ENCODE measurements around the gene OR7A5. TPM values are rescaled to one million over a fixed set of nuclear protein-coding genes. Genes with fewer than 3 reads are reported as not detected.
A peak's percentile ranks its signal among the peaks of the same experiment; 100 is the strongest.
"Not testable (repeated sequence)": the region's sequence is repeated elsewhere in the genome, so short reads cannot be mapped to it uniquely, and the experiment has no call there.

OR7A5 gene
- total RNA-seq, 2 experiments from 2014 or later = not detected

- ATAC-seq (ENCODE audit: low read depth) = no peak
- Mint-ChIP-seq H3K4me1 (peaks cover 1% of the 10 kb centered on the region), H3K27ac (no peak overlapping the region), H3K36me3 (no peaks in the 10 kb centered on the region), H3K9me3 (no peaks in the 10 kb centered on the region), H3K27me3 (peaks cover 7% of the 10 kb centered on the region), H3K4me3 (no peak overlapping the region)
- POLR2A ChIA-PET = no interaction called here
- DNase-seq = no peak
These were observed 25.5 kb downstream of the OR7A5 start for GRCh38 chr19:14809272-14810057.

DNA sequence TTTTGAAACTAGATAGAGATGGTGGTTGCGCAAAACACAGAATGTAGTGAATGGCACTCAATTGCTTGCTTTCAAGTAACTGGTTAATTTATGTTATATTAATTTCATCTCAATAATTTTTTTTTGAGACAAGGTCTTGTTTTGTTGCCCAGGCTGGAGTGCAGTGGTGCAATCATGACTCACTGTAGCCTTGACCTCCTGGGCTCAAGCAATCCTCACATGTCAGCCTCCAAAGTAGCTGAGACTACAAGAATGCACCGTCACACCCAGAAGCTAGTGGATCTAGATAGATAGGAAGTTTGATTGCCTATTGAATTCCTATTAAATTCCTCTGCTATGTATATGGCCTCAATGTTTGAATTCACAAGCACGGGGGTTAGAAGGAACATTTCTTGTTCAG, 30.2 kb downstream of the OR7A5 start:
- DNase-seq = no peak
- Mint-ChIP-seq H3K9me3 (no peaks in the 10 kb centered on the region), H3K4me1 (peaks cover 1% of the 10 kb centered on the region), H3K36me3 (no peaks in the 10 kb centered on the region), H3K4me3 (no peak overlapping the region), H3K27me3 (peaks cover 7% of the 10 kb centered on the region), H3K27ac (no peak overlapping the region)
- POLR2A ChIA-PET = no interaction called here
- no peak for ATAC-seq (ENCODE audit: low read depth)

DNA sequence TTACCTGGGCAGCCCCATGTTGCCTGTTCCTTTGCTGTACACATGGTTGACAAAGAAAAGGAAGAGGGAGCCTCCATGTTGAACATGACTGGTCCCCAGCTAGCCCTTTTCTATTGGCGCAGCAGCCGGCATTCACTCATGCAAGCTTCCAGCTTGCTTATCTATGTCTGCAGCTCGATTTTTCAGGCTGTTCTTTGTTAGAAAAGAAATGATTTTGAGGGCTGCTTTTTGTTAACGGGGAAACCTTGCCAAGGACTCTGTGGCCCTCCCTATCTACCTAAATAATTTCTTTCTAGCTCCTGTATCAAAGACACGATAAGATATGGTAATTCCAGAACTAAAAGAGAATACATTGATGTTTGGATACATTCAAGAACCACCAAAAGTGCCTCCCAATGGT, 36.2 kb downstream of the OR7A5 start:
- DNase-seq (no peak), ATAC-seq (ENCODE audit: low read depth) (no peak)
- Mint-ChIP-seq H3K27me3 (no peaks in the 10 kb centered on the region), H3K36me3 (no peaks in the 10 kb centered on the region), H3K4me3 (no peak overlapping the region), H3K9me3 (no peaks in the 10 kb centered on the region), H3K27ac (no peak overlapping the region), H3K4me1 (no peaks in the 10 kb centered on the region)
- POLR2A ChIA-PET = no interaction called here

GRCh38 chr19:14796021-14796420, 39.0 kb downstream of the OR7A5 start:
- POLR2A ChIA-PET = no interaction called here
- ATAC-seq (ENCODE audit: low read depth) = no peak
- Mint-ChIP-seq H3K36me3 (no peaks in the 10 kb centered on the region), H3K4me1 (no peaks in the 10 kb centered on the region), H3K27me3 (peaks cover 3% of the 10 kb centered on the region), H3K4me3 (no peak overlapping the region), H3K9me3 (no peaks in the 10 kb centered on the region), H3K27ac (no peak overlapping the region)
- no peak for DNase-seq

DNA sequence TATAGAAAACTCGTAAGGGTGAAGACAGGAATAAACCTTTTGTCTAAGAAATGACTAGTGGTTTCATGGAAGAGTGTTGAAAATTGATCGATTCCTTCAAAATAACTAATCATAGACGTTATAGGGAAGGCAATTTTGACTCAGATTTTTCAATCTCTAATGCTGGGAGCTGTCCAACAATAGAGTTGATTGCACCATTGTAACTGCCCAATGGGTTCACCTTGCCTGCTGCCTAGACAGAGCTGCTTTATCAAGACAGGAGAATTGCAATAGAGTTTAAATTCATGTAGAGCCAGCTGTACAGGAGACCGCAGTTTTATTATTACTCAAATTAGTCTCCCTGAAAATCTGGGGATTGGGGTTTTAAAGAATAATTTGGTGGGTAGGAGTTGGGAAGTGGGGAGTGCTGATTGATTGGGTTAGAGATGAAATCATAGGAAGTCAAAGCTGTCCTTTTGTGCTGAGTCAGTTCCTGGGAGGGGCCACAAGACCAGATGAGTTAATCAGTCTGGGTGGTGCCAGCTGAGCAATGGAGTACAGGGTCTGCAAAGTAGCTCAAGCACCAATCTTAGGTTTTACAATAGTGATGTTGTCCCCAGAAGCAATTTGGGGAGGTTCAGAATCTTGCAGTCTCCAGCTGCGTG, 39.8 kb downstream of the OR7A5 start:
- Mint-ChIP-seq H3K9me3 (no peaks in the 10 kb centered on the region), H3K4me1 (no peaks in the 10 kb centered on the region), H3K36me3 (no peaks in the 10 kb centered on the region), H3K4me3 (no peak overlapping the region), H3K27ac (no peak overlapping the region), H3K27me3 (peaks cover 6% of the 10 kb centered on the region)
- POLR2A ChIA-PET = no interaction called here
- DNase-seq (no peak), ATAC-seq (ENCODE audit: low read depth) (no peak)

GRCh38 chr19:14792250-14792649, 42.7 kb downstream of the OR7A5 start:
- POLR2A ChIA-PET = interaction anchor here (0.6 kb wide), 1 partner anchor 277 kb away, joined by 3 read pairs; no protein-coding TSS in a partner anchor
- H3K4me3 Mint-ChIP-seq; ATAC-seq (ENCODE audit: low read depth); H3K9me3 Mint-ChIP-seq; H3K36me3 Mint-ChIP-seq; H3K27ac Mint-ChIP-seq; DNase-seq; H3K4me1 Mint-ChIP-seq: not testable (repeated sequence)
- H3K27me3 Mint-ChIP-seq = peaks cover 11% of the 10 kb centered on the region

DNA sequence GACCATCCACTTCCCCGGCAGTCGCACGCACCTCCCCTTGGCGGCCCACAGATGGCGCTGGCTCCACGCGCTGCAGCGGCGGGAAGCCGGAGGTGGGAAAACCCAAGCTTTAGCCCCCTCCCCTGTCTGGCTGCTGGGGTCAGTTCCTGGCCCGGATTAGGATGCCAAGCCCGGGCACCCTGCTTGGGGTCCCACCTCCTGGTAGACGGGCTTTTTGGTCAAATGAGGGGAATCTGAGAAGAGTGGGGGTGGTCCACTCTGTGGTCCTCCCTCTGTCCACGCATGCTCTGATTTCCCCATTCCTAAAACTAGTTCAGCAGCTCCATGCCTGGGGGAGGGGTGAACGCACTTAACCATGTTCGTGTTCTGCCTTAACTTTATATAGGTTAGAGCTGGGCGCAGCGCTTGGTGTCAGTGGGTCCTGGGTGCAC, 48.5 kb downstream of the OR7A5 start:
- peak; percentile 47 for DNase-seq
- H3K9me3 Mint-ChIP-seq = no peaks in the 10 kb centered on the region
- H3K36me3 Mint-ChIP-seq = no peaks in the 10 kb centered on the region
- H3K4me1 Mint-ChIP-seq = peaks cover 6% of the 10 kb centered on the region
- H3K27ac Mint-ChIP-seq = no peak overlapping the region
- POLR2A ChIA-PET = no interaction called here
- peaks cover 28% of the 10 kb centered on the region for H3K27me3 Mint-ChIP-seq
- no peak for ATAC-seq (ENCODE audit: low read depth)
- H3K4me3 Mint-ChIP-seq = no peak overlapping the region

GRCh38 chr19:14785102-14785793, 49.7 kb downstream of the OR7A5 start:
- POLR2A ChIA-PET, H3K36me3 Mint-ChIP-seq, H3K4me3 Mint-ChIP-seq, H3K4me1 Mint-ChIP-seq, H3K9me3 Mint-ChIP-seq, DNase-seq: not testable (repeated sequence)
- peaks cover 23% of the 10 kb centered on the region for H3K27me3 Mint-ChIP-seq
- peak overlapping the region; percentile 27 for H3K27ac Mint-ChIP-seq
- peak; percentile 42 for ATAC-seq (ENCODE audit: low read depth)

GRCh38 chr19:14784730-14785101, 50.3 kb downstream of the OR7A5 start:
- DNase-seq, H3K4me1 Mint-ChIP-seq, H3K36me3 Mint-ChIP-seq, H3K4me3 Mint-ChIP-seq, H3K27ac Mint-ChIP-seq, H3K9me3 Mint-ChIP-seq, POLR2A ChIA-PET: not testable (repeated sequence)
- peak; percentile 33 for ATAC-seq (ENCODE audit: low read depth)
- peaks cover 23% of the 10 kb centered on the region for H3K27me3 Mint-ChIP-seq

DNA sequence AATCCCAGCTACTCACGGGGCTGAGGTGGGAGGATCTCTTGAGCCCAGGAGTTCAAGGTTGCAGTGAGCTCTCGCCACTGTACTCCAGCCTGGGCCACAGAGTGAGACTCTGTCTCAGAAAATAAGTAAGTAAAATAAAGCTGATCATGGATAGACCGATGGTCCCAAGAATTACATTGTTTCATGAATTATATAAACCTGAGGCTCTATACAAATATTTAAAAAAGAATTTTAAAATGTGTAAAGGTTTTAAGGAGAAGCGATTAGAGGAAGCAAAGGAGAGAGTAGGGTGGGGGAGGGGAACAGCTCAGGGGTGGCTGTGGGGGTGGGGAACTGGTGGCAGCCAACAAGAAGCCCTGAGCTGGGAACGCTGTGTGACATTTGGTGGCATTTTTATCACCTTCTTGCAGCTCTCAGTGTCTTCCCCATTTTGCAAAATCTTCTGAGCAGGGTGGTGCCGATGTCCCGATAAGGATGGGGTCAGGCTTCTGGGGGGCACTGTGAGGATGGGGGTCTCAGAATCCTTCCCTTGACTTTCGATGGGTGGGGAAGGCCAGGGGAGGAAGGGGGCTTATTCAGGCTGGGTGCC, 51.5 kb downstream of the OR7A5 start:
- H3K4me1 Mint-ChIP-seq; POLR2A ChIA-PET; ATAC-seq (ENCODE audit: low read depth); H3K36me3 Mint-ChIP-seq; H3K9me3 Mint-ChIP-seq; DNase-seq; H3K4me3 Mint-ChIP-seq; H3K27ac Mint-ChIP-seq: not testable (repeated sequence)
- H3K27me3 Mint-ChIP-seq = peaks cover 20% of the 10 kb centered on the region

DNA sequence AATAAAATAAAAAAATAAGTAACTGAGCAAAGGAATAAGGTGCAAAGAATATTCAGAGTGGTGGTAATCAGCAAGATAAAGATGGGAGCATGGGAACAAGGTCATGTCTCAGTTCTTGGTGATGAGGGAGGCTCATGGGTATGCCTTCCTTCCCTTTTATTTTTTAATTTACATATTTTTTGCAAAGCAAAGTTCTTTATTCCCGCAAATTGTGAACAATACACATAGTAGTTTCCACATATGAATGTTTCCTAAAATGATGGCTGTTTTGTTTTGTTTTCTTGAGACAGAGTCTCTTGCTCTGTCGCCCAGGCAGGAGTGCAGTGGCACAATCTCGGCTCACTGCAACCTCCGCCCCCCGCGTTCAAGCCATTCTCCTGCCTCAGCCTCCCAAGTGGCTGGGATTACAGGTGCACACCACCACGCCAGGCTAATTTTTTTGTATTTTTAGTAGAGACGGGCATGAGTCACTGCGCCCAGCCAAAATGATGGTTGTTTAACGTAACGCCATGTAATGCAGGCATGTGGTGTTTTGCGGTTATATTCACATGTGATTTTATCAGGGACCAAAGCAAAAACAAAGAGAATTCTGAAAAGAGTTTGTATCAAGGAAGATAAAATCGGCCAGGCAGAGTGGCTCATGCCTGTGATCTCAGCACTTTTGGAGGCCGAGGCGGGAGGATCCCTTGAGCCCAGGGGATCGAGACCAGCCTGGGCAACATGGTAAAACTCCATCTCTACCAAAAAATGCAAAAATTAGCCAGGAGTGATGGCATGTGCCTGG, 52.2 kb downstream of the OR7A5 start:
- POLR2A ChIA-PET = no interaction called here

DNA sequence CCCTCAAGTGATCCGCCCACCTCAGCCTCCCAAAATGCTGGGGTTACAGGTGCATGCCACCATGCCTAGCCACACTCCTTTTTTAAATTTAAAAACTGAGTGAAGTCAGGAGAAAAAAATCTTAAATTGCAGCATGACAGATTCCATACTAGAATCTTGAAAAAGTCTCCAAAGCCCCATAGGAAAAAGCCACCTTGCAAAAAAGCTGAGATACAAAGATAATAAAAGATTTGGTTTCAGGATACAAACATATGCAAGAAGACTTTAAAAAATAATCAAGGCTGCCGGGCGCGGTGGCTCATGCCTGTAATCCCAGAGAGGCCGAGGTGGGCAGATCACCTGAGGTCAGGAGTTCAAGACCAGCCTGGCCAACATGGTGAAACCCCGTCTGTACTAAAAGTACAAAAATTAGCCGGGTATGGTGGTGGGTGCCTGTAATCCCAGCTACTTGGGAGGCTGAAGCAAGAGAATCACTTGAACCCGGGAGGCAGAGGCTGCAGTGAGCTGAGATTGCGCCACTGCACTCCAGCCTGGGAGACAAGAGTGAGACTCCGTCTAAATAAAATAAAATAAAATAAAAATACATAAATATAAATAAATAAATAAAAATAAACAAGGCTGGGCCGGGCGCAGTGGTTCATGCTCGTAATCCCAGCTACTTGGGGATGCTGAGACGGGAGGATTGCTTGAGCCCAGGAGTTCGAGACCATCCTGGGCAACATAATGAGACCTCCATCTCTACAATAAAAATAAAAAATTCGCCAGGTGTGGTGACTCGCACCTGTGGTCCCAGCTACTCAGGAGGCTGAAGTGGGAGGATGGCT, 53.1 kb downstream of the OR7A5 start:
- not testable (repeated sequence) for H3K4me1 Mint-ChIP-seq; DNase-seq; ATAC-seq (ENCODE audit: low read depth); H3K27ac Mint-ChIP-seq; H3K4me3 Mint-ChIP-seq; H3K36me3 Mint-ChIP-seq; H3K9me3 Mint-ChIP-seq
- H3K27me3 Mint-ChIP-seq = peaks cover 27% of the 10 kb centered on the region
- POLR2A ChIA-PET = interaction anchor here (0.6 kb wide), 1 partner anchor 146 kb away, joined by 3 read pairs; no protein-coding TSS in a partner anchor

More for the DNA sequence above, 52.2 kb downstream of the OR7A5 start:
- no peak overlapping the region for H3K27ac Mint-ChIP-seq
- H3K36me3 Mint-ChIP-seq = no peaks in the 10 kb centered on the region
- peaks cover 6% of the 10 kb centered on the region for H3K4me1 Mint-ChIP-seq
- no peak for ATAC-seq (ENCODE audit: low read depth)
- H3K27me3 Mint-ChIP-seq = peaks cover 22% of the 10 kb centered on the region
- no peak overlapping the region for H3K4me3 Mint-ChIP-seq
- DNase-seq = no peak
- no peaks in the 10 kb centered on the region for H3K9me3 Mint-ChIP-seq

All from activated naive CD8-positive, alpha-beta T cell treated with anti-CD3 and anti-CD28 coated beads, Interleukin-2, amount 10 ng/mL, durations not matched to agents 7 days and 5 days (primary cell).